ENCODE data around the gene SYNGR4.
A peak's percentile ranks its signal among the peaks of the same experiment; 100 is the strongest.

SYNGR4 gene

GRCh38 chr19:48338802-48339503 is 25.2 kb upstream of the SYNGR4 start:
- no peak for DNase-seq
- in situ Hi-C loops (cut with HindIII; ENCODE audit: low pct_ligation_motif_present, low pct_unique_long_range_greater_than_20kb, low sequenced_read_pairs): no loop called here

- in situ Hi-C loops (cut with HindIII; ENCODE audit: low pct_ligation_motif_present, low pct_unique_long_range_greater_than_20kb, low sequenced_read_pairs): no loop called here
- DNase-seq: peak; percentile 49
These were observed 23.2 kb upstream of the SYNGR4 start for GRCh38 chr19:48340995-48341394.

GRCh38 chr19:48341515-48342413 is 22.4 kb upstream of the SYNGR4 start:
- no peak for DNase-seq
- in situ Hi-C loops (cut with HindIII; ENCODE audit: low pct_ligation_motif_present, low pct_unique_long_range_greater_than_20kb, low sequenced_read_pairs): no loop called here

GRCh38 chr19:48342414-48342738 is 21.8 kb upstream of the SYNGR4 start:
- in situ Hi-C loops (cut with HindIII; ENCODE audit: low pct_ligation_motif_present, low pct_unique_long_range_greater_than_20kb, low sequenced_read_pairs): no loop called here

GRCh38 chr19:48342841-48343540 is 21.2 kb upstream of the SYNGR4 start:
- in situ Hi-C loops (cut with HindIII; ENCODE audit: low pct_ligation_motif_present, low pct_unique_long_range_greater_than_20kb, low sequenced_read_pairs): no loop called here
- DNase-seq: peak; percentile 32

More at GRCh38 chr19:48342414-48342738, 21.8 kb upstream of the SYNGR4 start:
- no peak for DNase-seq

- in situ Hi-C loops (cut with HindIII; ENCODE audit: low pct_ligation_motif_present, low pct_unique_long_range_greater_than_20kb, low sequenced_read_pairs): no loop called here
- no peak for DNase-seq
These were observed 19.3 kb upstream of the SYNGR4 start for GRCh38 chr19:48344892-48345291.

- in situ Hi-C loops (cut with HindIII; ENCODE audit: low pct_ligation_motif_present, low pct_unique_long_range_greater_than_20kb, low sequenced_read_pairs): no loop called here
These were observed 18.0 kb upstream of the SYNGR4 start for GRCh38 chr19:48346191-48346590.

GRCh38 chr19:48348045-48348444 is 16.1 kb upstream of the SYNGR4 start:
- in situ Hi-C loops (cut with HindIII; ENCODE audit: low pct_ligation_motif_present, low pct_unique_long_range_greater_than_20kb, low sequenced_read_pairs): no loop called here
- no peak for DNase-seq

More at GRCh38 chr19:48346191-48346590, 18.0 kb upstream of the SYNGR4 start:
- no peak for DNase-seq

GRCh38 chr19:48348737-48349136 is 15.4 kb upstream of the SYNGR4 start:
- in situ Hi-C loops (cut with HindIII; ENCODE audit: low pct_ligation_motif_present, low pct_unique_long_range_greater_than_20kb, low sequenced_read_pairs): no loop called here
- DNase-seq: no peak

GRCh38 chr19:48350856-48351255 is 13.3 kb upstream of the SYNGR4 start:
- no peak for DNase-seq

GRCh38 chr19:48351341-48351752 is 12.8 kb upstream of the SYNGR4 start:
- in situ Hi-C loops (cut with HindIII; ENCODE audit: low pct_ligation_motif_present, low pct_unique_long_range_greater_than_20kb, low sequenced_read_pairs): no loop called here
- DNase-seq: peak; percentile 58

More at GRCh38 chr19:48350856-48351255, 13.3 kb upstream of the SYNGR4 start:
- in situ Hi-C loops (cut with HindIII; ENCODE audit: low pct_ligation_motif_present, low pct_unique_long_range_greater_than_20kb, low sequenced_read_pairs): no loop called here

GRCh38 chr19:48353677-48354076 is 10.5 kb upstream of the SYNGR4 start:
- no peak for DNase-seq
- in situ Hi-C loops (cut with HindIII; ENCODE audit: low pct_ligation_motif_present, low pct_unique_long_range_greater_than_20kb, low sequenced_read_pairs): no loop called here

GRCh38 chr19:48354332-48354992 is 9.7 kb upstream of the SYNGR4 start:
- DNase-seq: no peak
- in situ Hi-C loops (cut with HindIII; ENCODE audit: low pct_ligation_motif_present, low pct_unique_long_range_greater_than_20kb, low sequenced_read_pairs): no loop called here

GRCh38 chr19:48355365-48355954 is 8.7 kb upstream of the SYNGR4 start:
- DNase-seq: no peak
- in situ Hi-C loops (cut with HindIII; ENCODE audit: low pct_ligation_motif_present, low pct_unique_long_range_greater_than_20kb, low sequenced_read_pairs): no loop called here

- no peak for DNase-seq
- in situ Hi-C loops (cut with HindIII; ENCODE audit: low pct_ligation_motif_present, low pct_unique_long_range_greater_than_20kb, low sequenced_read_pairs): no loop called here
These were observed 5.0 kb upstream of the SYNGR4 start for GRCh38 chr19:48359123-48359522.

- DNase-seq: no peak
- in situ Hi-C loops (cut with HindIII; ENCODE audit: low pct_ligation_motif_present, low pct_unique_long_range_greater_than_20kb, low sequenced_read_pairs): no loop called here
These were observed 2.3 kb upstream of the SYNGR4 start for GRCh38 chr19:48361912-48362311.

GRCh38 chr19:48362716-48363499 is 1.3 kb upstream of the SYNGR4 start:
- peak; percentile 94 for DNase-seq
- in situ Hi-C loops (cut with HindIII; ENCODE audit: low pct_ligation_motif_present, low pct_unique_long_range_greater_than_20kb, low sequenced_read_pairs): no loop called here

GRCh38 chr19:48363500-48363809 is 712 bp upstream of the SYNGR4 start:
- DNase-seq: no peak
- in situ Hi-C loops (cut with HindIII; ENCODE audit: low pct_ligation_motif_present, low pct_unique_long_range_greater_than_20kb, low sequenced_read_pairs): no loop called here

Data from ACHN (cell line).